ENCODE results near the gene E2F7. TPM values are rescaled to one million over a fixed set of nuclear protein-coding genes. Genes with fewer than 3 reads are reported as not detected.
"Not testable (repeated sequence)": the region's sequence is repeated elsewhere in the genome, so short reads cannot be mapped to it uniquely, and the experiment has no call there.

E2F7 gene
- total RNA-seq = 16.6 and 16.9 TPM in 2 replicates

- DNase-seq (ENCODE audit: low spot score) = peak; percentile 87
- peaks cover 21% of the 10 kb centered on the region for H3K36me3 Mint-ChIP-seq (ENCODE audit: low read depth)
- H3K27me3 Mint-ChIP-seq (ENCODE audit: insufficient read depth) = peaks cover 12% of the 10 kb centered on the region
- no peaks in the 10 kb centered on the region for H3K9me3 Mint-ChIP-seq
- peak within 1 kb of the TSS; percentile 94 for H3K4me3 Mint-ChIP-seq
- intact Hi-C loops (cut with micrococcal nuclease) = loop anchor here (1.0 to 10.0 kb wide), 6 partner anchors 16 to 1581 kb away; partner anchors contain the start of genes CSRP2, GLIPR1, NAP1L1 and OSBPL8
- peak within 1 kb of the TSS; percentile 73 for H3K27ac Mint-ChIP-seq
- peaks cover 42% of the 10 kb centered on the region for H3K4me1 Mint-ChIP-seq (ENCODE audit: low read depth)
Observed at GRCh38 chr12:77065361-77066204, at the start of gene E2F7. Gene E2F7, minus strand, starts transcription at chr12:77065569. Its CDS starts 934 bp downstream, at chr12:77064635.

GRCh38 chr12:77113971-77114370, 48.6 kb upstream of the E2F7 start:
- intact Hi-C loops (cut with micrococcal nuclease) = no loop called here
- no peak for DNase-seq (ENCODE audit: low spot score)
- H3K4me3 Mint-ChIP-seq = no peak overlapping the region
- H3K27ac Mint-ChIP-seq = no peak overlapping the region
- H3K9me3 Mint-ChIP-seq = peaks cover 5% of the 10 kb centered on the region
- no peaks in the 10 kb centered on the region for H3K27me3 Mint-ChIP-seq (ENCODE audit: insufficient read depth)
- H3K36me3 Mint-ChIP-seq (ENCODE audit: low read depth) = no peaks in the 10 kb centered on the region
- H3K4me1 Mint-ChIP-seq (ENCODE audit: low read depth) = no peaks in the 10 kb centered on the region

GRCh38 chr12:77108707-77109106, 43.3 kb upstream of the E2F7 start:
- Mint-ChIP-seq H3K27ac (no peak overlapping the region), H3K9me3 (peaks cover 5% of the 10 kb centered on the region), H3K27me3 (ENCODE audit: insufficient read depth) (peaks cover 4% of the 10 kb centered on the region), H3K36me3 (ENCODE audit: low read depth) (no peaks in the 10 kb centered on the region), H3K4me1 (ENCODE audit: low read depth) (no peaks in the 10 kb centered on the region), H3K4me3 (no peak overlapping the region)
- no peak for DNase-seq (ENCODE audit: low spot score)
- intact Hi-C loops (cut with micrococcal nuclease) = no loop called here

GRCh38 chr12:77107121-77107520, 41.8 kb upstream of the E2F7 start:
- no peaks in the 10 kb centered on the region for H3K4me1 Mint-ChIP-seq (ENCODE audit: low read depth)
- H3K36me3 Mint-ChIP-seq (ENCODE audit: low read depth) = no peaks in the 10 kb centered on the region
- H3K9me3 Mint-ChIP-seq = peaks cover 5% of the 10 kb centered on the region
- intact Hi-C loops (cut with micrococcal nuclease) = no loop called here
- no peak overlapping the region for H3K4me3 Mint-ChIP-seq
- DNase-seq (ENCODE audit: low spot score) = no peak
- no peak overlapping the region for H3K27ac Mint-ChIP-seq
- H3K27me3 Mint-ChIP-seq (ENCODE audit: insufficient read depth) = peaks cover 4% of the 10 kb centered on the region

GRCh38 chr12:77104792-77105191, 39.4 kb upstream of the E2F7 start:
- intact Hi-C loops (cut with micrococcal nuclease) = no loop called here
- no peaks in the 10 kb centered on the region for H3K9me3 Mint-ChIP-seq
- no peaks in the 10 kb centered on the region for H3K4me1 Mint-ChIP-seq (ENCODE audit: low read depth)
- no peak overlapping the region for H3K27ac Mint-ChIP-seq
- no peak for DNase-seq (ENCODE audit: low spot score)
- no peak overlapping the region for H3K4me3 Mint-ChIP-seq
- no peaks in the 10 kb centered on the region for H3K36me3 Mint-ChIP-seq (ENCODE audit: low read depth)
- H3K27me3 Mint-ChIP-seq (ENCODE audit: insufficient read depth) = peaks cover 4% of the 10 kb centered on the region

GRCh38 chr12:77104286-77104685, 38.9 kb upstream of the E2F7 start:
- H3K9me3 Mint-ChIP-seq = no peaks in the 10 kb centered on the region
- no peak overlapping the region for H3K4me3 Mint-ChIP-seq
- no peaks in the 10 kb centered on the region for H3K4me1 Mint-ChIP-seq (ENCODE audit: low read depth)
- no peaks in the 10 kb centered on the region for H3K36me3 Mint-ChIP-seq (ENCODE audit: low read depth)
- DNase-seq (ENCODE audit: low spot score) = no peak
- intact Hi-C loops (cut with micrococcal nuclease) = no loop called here
- peaks cover 4% of the 10 kb centered on the region for H3K27me3 Mint-ChIP-seq (ENCODE audit: insufficient read depth)
- no peak overlapping the region for H3K27ac Mint-ChIP-seq

GRCh38 chr12:77102691-77103090, 37.3 kb upstream of the E2F7 start:
- H3K4me1 Mint-ChIP-seq (ENCODE audit: low read depth) = no peaks in the 10 kb centered on the region

GRCh38 chr12:77102123-77102522, 36.8 kb upstream of the E2F7 start:
- no peak overlapping the region for H3K27ac Mint-ChIP-seq
- peaks cover 3% of the 10 kb centered on the region for H3K27me3 Mint-ChIP-seq (ENCODE audit: insufficient read depth)
- no peak overlapping the region for H3K4me3 Mint-ChIP-seq
- no peaks in the 10 kb centered on the region for H3K4me1 Mint-ChIP-seq (ENCODE audit: low read depth)
- no peak for DNase-seq (ENCODE audit: low spot score)
- no peaks in the 10 kb centered on the region for H3K36me3 Mint-ChIP-seq (ENCODE audit: low read depth)
- H3K9me3 Mint-ChIP-seq = no peaks in the 10 kb centered on the region
- intact Hi-C loops (cut with micrococcal nuclease) = no loop called here

More at GRCh38 chr12:77102691-77103090, 37.3 kb upstream of the E2F7 start:
- H3K27ac Mint-ChIP-seq = no peak overlapping the region
- H3K36me3 Mint-ChIP-seq (ENCODE audit: low read depth) = no peaks in the 10 kb centered on the region
- no peaks in the 10 kb centered on the region for H3K9me3 Mint-ChIP-seq
- H3K27me3 Mint-ChIP-seq (ENCODE audit: insufficient read depth) = peaks cover 4% of the 10 kb centered on the region
- intact Hi-C loops (cut with micrococcal nuclease) = no loop called here
- DNase-seq (ENCODE audit: low spot score) = no peak
- H3K4me3 Mint-ChIP-seq = no peak overlapping the region

GRCh38 chr12:77099799-77100198, 34.4 kb upstream of the E2F7 start:
- no peak for DNase-seq (ENCODE audit: low spot score)
- Mint-ChIP-seq H3K27ac (no peak overlapping the region), H3K36me3 (ENCODE audit: low read depth) (no peaks in the 10 kb centered on the region), H3K4me1 (ENCODE audit: low read depth) (no peaks in the 10 kb centered on the region), H3K4me3 (no peak overlapping the region), H3K27me3 (ENCODE audit: insufficient read depth) (no peaks in the 10 kb centered on the region), H3K9me3 (no peaks in the 10 kb centered on the region)
- intact Hi-C loops (cut with micrococcal nuclease) = no loop called here

- no peak for DNase-seq (ENCODE audit: low spot score)
- Mint-ChIP-seq H3K27me3 (ENCODE audit: insufficient read depth) (no peaks in the 10 kb centered on the region), H3K27ac (no peak overlapping the region), H3K36me3 (ENCODE audit: low read depth) (no peaks in the 10 kb centered on the region), H3K9me3 (no peaks in the 10 kb centered on the region), H3K4me3 (no peak overlapping the region), H3K4me1 (ENCODE audit: low read depth) (no peaks in the 10 kb centered on the region)
- intact Hi-C loops (cut with micrococcal nuclease) = no loop called here
Observed at GRCh38 chr12:77097846-77098245, 32.5 kb upstream of the E2F7 start.

- H3K4me1 Mint-ChIP-seq (ENCODE audit: low read depth); H3K27ac Mint-ChIP-seq; DNase-seq (ENCODE audit: low spot score); H3K9me3 Mint-ChIP-seq; H3K27me3 Mint-ChIP-seq (ENCODE audit: insufficient read depth); H3K36me3 Mint-ChIP-seq (ENCODE audit: low read depth); intact Hi-C loops (cut with micrococcal nuclease); H3K4me3 Mint-ChIP-seq: not testable (repeated sequence)
Observed at GRCh38 chr12:77092227-77092626, 26.9 kb upstream of the E2F7 start.

- H3K36me3 Mint-ChIP-seq (ENCODE audit: low read depth) = no peaks in the 10 kb centered on the region
- H3K9me3 Mint-ChIP-seq = no peaks in the 10 kb centered on the region
- DNase-seq (ENCODE audit: low spot score) = no peak
- no peak overlapping the region for H3K27ac Mint-ChIP-seq
- no peak overlapping the region for H3K4me3 Mint-ChIP-seq
- no peaks in the 10 kb centered on the region for H3K27me3 Mint-ChIP-seq (ENCODE audit: insufficient read depth)
- no peaks in the 10 kb centered on the region for H3K4me1 Mint-ChIP-seq (ENCODE audit: low read depth)
- intact Hi-C loops (cut with micrococcal nuclease) = no loop called here
Observed at GRCh38 chr12:77089686-77090220, 24.4 kb upstream of the E2F7 start.

- no peaks in the 10 kb centered on the region for H3K36me3 Mint-ChIP-seq (ENCODE audit: low read depth)
- intact Hi-C loops (cut with micrococcal nuclease) = no loop called here
- H3K27ac Mint-ChIP-seq = no peak overlapping the region
- H3K27me3 Mint-ChIP-seq (ENCODE audit: insufficient read depth) = no peaks in the 10 kb centered on the region
- H3K4me3 Mint-ChIP-seq = no peak overlapping the region
- H3K4me1 Mint-ChIP-seq (ENCODE audit: low read depth) = no peaks in the 10 kb centered on the region
- DNase-seq (ENCODE audit: low spot score) = no peak
- no peaks in the 10 kb centered on the region for H3K9me3 Mint-ChIP-seq
Observed at GRCh38 chr12:77087427-77087826, 22.1 kb upstream of the E2F7 start.

Measured in activated T-helper 1 cell treated with anti-CD3 and anti-CD28 coated beads, Interleukin-12 subunit alpha, Interleukin-12 subunit beta, Interleukin-2, Interleukin-4 antibody, amounts not matched to agents 30 ng/mL and 10 ng/mL and 1 ng/mL, durations not matched to agents 14 hours and 24 hours and 36 hours (primary cell).